KOPT-K1 (cell line): ENCODE data around the gene ERAL1.
"Not testable (repeated sequence)": the region's sequence is repeated elsewhere in the genome, so short reads cannot be mapped to it uniquely, and the experiment has no call there.

Experiments
- H3K27ac ChIP-seq: fragments of 200-600 bp; sonication (generic); 2 replicates; pipeline ENCODE4 v1.5.1; 2016; ENCODE audit warnings: antibody characterized with exemption, mild to moderate bottlenecking, low read depth, low read length; ENCODE audit not compliant: poor library complexity, severe bottlenecking
- H3K36me3 ChIP-seq: fragments of 200-600 bp; sonication (generic); 2 replicates; pipeline ENCODE4 v1.5.1; 2017; ENCODE audit warnings: antibody characterized with exemption, mild to moderate bottlenecking, low read length, moderate library complexity; ENCODE audit not compliant: insufficient read depth
- H3K9me3 ChIP-seq: fragments of 200-600 bp; sonication (generic); 2 replicates; pipeline ENCODE4 v1.5.1; 2017; ENCODE audit warnings: antibody characterized with exemption, low read length, mild to moderate bottlenecking; ENCODE audit not compliant: insufficient read depth, poor library complexity, severe bottlenecking

The ERAL1 gene

GRCh38 chr17:28896884-28897768, 42.3 kb downstream of the ERAL1 start, which contains the start of gene FLOT2:
Gene FLOT2 (minus strand): TSS chr17:28897733. CDS start chr17:28897574, 159 bp downstream.
- peaks cover 11% of the 10 kb centered on the region; the same call in 1 of the 2 replicates for H3K36me3 ChIP-seq
- peak within 1 kb of the TSS; percentile 72 for H3K27ac ChIP-seq
- no peaks in the 10 kb centered on the region for H3K9me3 ChIP-seq

DNA sequence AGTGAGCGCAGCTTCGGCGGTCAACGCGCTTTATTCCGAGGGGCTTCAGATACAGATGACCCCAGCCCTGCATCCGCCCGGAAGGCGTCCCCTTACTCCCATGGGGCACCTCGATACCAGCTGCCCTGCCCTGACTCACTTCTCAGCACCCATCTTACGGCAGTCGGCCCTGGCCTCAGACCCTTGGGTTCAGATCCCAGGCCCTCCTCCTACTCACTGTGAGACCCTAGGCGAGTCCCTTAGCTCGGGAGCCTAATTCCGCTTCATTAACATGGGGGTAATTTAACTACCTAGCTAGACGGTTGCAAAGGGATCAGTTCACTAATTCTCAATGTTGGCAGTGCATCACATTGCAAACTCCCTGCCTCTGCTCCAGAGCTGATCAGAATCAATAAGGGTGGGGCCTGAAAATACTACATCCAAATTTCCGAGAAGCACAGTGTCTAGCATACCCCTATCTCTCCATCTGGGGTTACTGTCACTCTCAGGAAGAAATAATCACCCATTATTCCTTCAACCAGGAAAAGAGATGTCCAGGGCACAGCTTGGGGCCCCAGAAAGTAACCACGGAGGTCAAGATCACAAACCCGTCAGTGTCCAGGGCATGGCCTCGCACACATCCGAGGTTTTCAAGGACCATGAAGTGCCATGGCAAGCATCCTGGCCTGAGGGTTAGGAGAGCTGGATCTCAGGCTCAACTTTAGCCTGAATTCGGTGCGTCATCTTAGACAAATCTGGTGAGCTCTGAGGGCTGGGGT, 43.1 kb downstream of the ERAL1 start:
- no peaks in the 10 kb centered on the region for H3K9me3 ChIP-seq
- H3K27ac ChIP-seq = peak overlapping the region; percentile 72
- H3K36me3 ChIP-seq = peaks cover 11% of the 10 kb centered on the region; the same call in 1 of the 2 replicates

DNA sequence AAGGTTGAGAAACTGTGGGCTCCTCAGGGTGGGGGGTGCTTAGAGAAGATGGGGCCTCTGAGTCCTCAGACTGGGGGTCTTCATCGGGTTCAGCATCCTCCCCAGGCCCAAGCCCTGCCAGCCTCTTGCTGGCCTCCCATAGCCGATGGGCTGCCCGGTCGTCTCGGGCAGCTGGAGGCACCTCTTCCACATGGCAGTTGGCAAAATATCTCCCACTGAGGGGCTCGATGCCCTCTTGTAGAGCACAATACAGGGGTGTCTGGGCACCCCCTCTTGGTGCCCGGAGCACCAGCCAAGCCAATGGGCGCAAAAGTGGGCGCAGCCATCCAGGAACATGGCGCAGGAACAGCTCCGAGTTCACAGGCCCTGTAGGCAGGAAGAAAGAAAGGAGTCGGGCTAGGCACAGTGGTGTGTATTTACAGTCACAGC, 43.7 kb downstream of the ERAL1 start:
- H3K9me3 ChIP-seq = no peaks in the 10 kb centered on the region
- H3K36me3 ChIP-seq = peaks cover 11% of the 10 kb centered on the region; the same call in 1 of the 2 replicates
- H3K27ac ChIP-seq = no peak overlapping the region

DNA sequence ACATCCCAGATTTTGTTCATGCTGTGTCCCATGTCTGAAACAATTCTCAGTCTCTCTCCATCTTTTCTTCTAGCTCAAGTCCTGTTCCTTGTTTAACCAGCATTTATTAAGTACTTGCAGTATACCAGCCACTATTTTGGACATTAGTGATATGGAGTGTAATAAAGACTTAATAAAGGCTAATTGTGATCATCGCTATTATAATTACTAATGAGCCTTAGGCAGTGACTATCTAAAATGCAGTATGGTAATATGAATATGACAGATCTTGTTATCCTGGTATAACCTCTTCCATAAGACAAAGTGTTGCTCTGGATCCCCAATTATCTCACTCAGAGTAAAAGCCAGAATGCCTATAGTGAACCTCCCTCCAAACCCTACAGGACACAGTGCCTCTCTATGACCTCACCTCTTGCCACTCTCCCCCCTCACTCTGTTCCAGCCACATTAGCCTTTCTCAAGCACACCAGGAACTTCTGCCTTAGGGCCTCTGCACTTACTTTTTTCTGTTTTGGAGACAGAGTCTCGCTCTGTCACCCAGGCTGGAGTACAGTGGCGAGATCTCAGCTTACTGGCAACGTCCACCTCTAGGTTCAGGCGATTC, 44.5 kb downstream of the ERAL1 start:
- H3K9me3 ChIP-seq = no peaks in the 10 kb centered on the region
- H3K27ac ChIP-seq = no peak overlapping the region
- H3K36me3 ChIP-seq = peaks cover 11% of the 10 kb centered on the region; the same call in 1 of the 2 replicates

DNA sequence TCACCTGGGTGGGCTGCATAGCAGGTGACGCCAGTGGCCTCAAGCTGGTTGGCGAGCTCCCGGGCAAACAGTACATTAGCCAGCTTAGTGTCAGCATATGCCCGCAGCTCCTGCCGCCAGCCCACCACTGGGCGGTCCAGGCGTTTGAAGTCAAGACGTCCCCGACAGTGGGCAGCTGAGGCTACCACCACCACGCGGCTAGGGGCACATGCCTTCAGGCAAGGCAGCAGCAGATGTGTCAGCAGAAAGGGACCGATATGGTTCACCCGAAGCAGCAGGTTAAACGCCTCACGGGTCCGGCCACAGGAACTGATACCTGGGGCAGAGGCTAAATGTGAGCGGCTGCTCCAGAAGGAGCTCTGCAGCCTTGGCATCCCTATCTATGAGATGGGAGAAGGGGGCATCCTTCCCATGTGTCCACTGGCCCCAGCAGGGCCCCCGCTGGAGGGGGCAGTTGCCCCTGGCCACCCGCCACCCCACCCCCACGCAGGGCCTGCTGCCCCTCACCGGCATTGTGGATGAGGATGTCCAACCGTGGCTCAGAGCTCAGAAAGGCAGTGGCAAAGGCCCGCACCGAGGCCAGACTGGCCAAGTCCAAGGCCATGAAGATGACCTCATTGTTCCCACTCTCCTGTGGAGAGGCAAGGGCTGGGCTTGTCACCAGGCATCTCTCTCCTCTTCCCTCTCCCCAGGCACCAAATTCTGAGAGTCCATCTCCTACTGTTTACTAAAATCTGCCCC, 46.3 kb downstream of the ERAL1 start:
- no peaks in the 10 kb centered on the region for H3K9me3 ChIP-seq
- peak overlapping the region; percentile 76 for H3K27ac ChIP-seq
- H3K36me3 ChIP-seq = peaks cover 21% of the 10 kb centered on the region

DNA sequence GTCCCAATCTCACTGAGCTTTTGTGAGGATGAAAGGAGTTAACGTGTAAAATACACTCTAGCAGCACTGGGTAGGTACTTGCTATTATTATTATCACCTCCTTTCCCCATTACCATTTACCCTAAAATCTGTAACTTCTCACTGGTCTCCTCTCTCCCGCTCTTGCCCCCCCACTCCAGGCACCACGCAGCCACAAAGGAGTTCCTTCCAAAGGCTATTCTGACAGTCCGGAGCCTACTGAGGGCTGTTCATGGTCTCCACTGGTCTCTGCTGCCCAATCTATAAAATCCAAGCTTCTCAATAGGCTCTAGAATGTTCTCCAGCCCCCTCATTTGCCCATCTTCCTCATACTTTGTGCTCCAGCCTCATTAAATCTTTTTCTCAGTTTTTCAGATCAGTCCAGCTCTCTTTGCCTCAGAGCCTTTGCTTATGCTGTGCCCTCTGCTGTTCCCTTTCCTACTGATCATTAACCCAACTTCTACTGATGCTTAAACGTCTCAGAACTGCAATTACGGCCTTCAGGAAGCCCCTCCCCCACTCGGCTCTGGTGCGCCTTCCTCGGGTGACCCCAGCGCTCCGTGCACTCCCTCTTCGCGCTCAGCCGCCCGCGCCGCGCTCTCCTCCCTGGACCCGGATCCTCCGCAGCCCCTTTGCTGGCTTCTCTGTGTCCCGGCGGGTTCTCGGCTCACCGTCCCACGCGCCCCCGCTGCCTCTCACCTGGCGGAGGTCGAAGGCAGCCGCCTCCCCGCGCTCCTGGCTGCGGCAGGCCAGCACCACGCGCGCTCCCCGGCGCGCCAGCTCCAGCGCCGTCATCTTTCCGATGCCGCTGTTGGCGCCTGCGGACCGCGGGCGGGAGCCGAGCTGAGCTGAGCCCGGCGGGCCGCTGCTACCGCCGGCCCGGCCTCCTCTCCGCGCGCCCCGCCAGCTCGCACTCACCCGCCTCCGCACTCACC, 47.3 kb downstream of the ERAL1 start:
- H3K9me3 ChIP-seq = no peaks in the 10 kb centered on the region
- peaks cover 31% of the 10 kb centered on the region for H3K36me3 ChIP-seq

GRCh38 chr17:28902819-28903545, 48.2 kb downstream of the ERAL1 start, which contains the start of gene DHRS13:
Gene DHRS13 (minus strand): TSS chr17:28903079. CDS start chr17:28902944, 135 bp downstream.
- no peaks in the 10 kb centered on the region for H3K9me3 ChIP-seq
- peak within 1 kb of the TSS; percentile 76 for H3K27ac ChIP-seq
- H3K36me3 ChIP-seq = peaks cover 39% of the 10 kb centered on the region

More for the DNA sequence above, 47.3 kb downstream of the ERAL1 start:
- H3K27ac ChIP-seq = peak overlapping the region; percentile 76

- H3K36me3 ChIP-seq = peaks cover 44% of the 10 kb centered on the region
- H3K9me3 ChIP-seq, H3K27ac ChIP-seq: not testable (repeated sequence)
These were observed 48.7 kb downstream of the ERAL1 start for GRCh38 chr17:28903546-28903841.

GRCh38 chr17:28904800-28905199, 50.0 kb downstream of the ERAL1 start:
- no peak overlapping the region for H3K27ac ChIP-seq
- peaks cover 57% of the 10 kb centered on the region for H3K36me3 ChIP-seq

GRCh38 chr17:28906276-28906675, 51.5 kb downstream of the ERAL1 start:
- no peak overlapping the region for H3K27ac ChIP-seq
- H3K36me3 ChIP-seq = peaks cover 61% of the 10 kb centered on the region
- no peaks in the 10 kb centered on the region for H3K9me3 ChIP-seq

More at GRCh38 chr17:28904800-28905199, 50.0 kb downstream of the ERAL1 start:
- H3K9me3 ChIP-seq = no peaks in the 10 kb centered on the region

GRCh38 chr17:28906706-28907438, 52.1 kb downstream of the ERAL1 start:
- Histone ChIP-seq H3K27ac (no peak overlapping the region), H3K9me3 (no peaks in the 10 kb centered on the region), H3K36me3 (peaks cover 67% of the 10 kb centered on the region)

DNA sequence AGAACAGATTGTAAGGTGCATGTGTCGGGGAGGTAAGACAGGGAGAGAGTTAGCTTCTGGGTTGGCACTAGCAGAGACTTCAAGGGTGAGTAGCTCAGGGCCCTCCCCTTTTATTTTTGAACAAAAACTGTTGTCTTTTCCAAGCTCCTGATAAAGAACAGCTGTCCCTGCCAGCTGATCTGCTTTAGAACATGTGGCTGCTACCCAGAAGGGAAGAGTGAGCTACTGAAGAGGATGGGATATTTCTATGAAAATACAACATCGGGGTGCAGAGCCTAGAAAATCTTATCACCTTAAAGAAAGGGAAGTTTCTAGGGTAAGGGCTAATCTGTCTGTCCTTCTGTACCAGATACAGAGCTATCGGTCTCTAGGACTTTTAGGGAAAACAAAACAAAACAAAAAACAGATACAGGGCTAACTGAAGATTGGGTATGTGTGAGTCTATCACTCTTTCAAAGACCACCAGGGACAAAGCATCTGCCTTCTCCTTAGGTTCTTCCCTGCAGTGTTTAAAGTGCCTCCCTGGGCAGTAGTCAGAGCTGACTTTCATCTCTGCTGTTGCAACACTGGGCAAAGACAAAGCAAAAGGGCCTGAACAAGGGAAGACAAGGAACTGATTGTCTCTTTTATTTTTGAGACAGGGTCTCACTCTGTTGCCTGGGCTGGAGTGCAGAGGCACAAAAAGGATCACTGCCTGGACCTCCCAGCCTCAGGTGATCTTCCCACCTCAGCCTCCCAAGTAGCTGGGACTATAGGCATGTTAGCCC, 53.1 kb downstream of the ERAL1 start:
- no peak overlapping the region for H3K27ac ChIP-seq
- H3K36me3 ChIP-seq = peaks cover 77% of the 10 kb centered on the region
- H3K9me3 ChIP-seq = no peaks in the 10 kb centered on the region
